ENCODE results near the gene PLGRKT. TPM values are rescaled to one million over a fixed set of nuclear protein-coding genes. Genes with fewer than 3 reads are reported as not detected.
"Not testable (repeated sequence)": the region's sequence is repeated elsewhere in the genome, so short reads cannot be mapped to it uniquely, and the experiment has no call there.

The PLGRKT gene
- total and polyA plus RNA-seq, 4 donors = 22.5 to 32.3 (median 29.7) TPM

DNA sequence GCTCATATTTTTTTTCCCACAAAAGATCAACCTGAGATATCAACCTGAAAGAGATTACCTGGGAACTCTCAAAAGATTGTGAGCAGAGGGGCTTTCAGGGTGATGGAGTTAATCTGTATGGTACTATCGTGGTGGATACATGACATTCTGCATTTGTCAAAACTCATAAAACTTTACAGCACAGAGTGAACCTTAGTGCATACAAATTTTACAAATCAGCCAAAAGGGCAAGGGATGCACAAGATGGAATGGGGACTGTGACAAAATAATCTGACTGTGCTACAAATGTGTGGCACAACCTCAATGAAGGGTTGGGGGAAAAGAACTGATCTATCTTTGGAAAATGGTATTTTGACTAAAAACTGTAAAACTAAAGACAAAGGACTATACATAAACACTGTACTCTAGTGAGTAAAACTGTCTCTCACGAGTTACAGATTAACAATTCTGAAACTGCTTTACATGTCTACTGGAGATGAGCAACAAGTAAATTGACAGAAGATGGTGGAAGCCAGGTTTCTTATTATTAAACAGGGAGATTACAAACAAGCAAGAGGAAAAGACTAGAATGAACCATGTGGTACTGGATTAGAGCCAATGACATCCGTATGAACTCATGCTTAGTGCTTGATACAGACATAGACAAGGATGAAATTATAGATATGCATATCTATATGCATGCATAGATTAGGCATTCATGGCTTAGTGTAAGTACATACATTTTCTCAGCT lies 73.3 kb downstream of the PLGRKT start:
- H3K27me3 ChIP-seq (ENCODE audit: control insufficient read depth, insufficient read depth, low read length) = no peaks in the 10 kb centered on the region
- no CpG with 5 or more reads among the region's 3 CpGs for WGBS (ENCODE audit: insufficient coverage)
- DNase-seq (ENCODE audit: low read depth in 4 of 6, low spot score in 6 of 6) = no peak
- no peaks in the 10 kb centered on the region for H3K36me3 ChIP-seq (ENCODE audit: control insufficient read depth, insufficient read depth, low read length)
- no peak overlapping the region for H3K4me3 ChIP-seq (ENCODE audit: low read depth, low read length)
- no peaks in the 10 kb centered on the region for H3K9me3 ChIP-seq (ENCODE audit: control insufficient read depth, insufficient read depth, low read length)
- H3K27ac ChIP-seq (ENCODE audit: low read depth, low read length) = no peak overlapping the region
- H3K4me1 ChIP-seq (ENCODE audit: control insufficient read depth, insufficient read depth, low read length) = no peaks in the 10 kb centered on the region

DNA sequence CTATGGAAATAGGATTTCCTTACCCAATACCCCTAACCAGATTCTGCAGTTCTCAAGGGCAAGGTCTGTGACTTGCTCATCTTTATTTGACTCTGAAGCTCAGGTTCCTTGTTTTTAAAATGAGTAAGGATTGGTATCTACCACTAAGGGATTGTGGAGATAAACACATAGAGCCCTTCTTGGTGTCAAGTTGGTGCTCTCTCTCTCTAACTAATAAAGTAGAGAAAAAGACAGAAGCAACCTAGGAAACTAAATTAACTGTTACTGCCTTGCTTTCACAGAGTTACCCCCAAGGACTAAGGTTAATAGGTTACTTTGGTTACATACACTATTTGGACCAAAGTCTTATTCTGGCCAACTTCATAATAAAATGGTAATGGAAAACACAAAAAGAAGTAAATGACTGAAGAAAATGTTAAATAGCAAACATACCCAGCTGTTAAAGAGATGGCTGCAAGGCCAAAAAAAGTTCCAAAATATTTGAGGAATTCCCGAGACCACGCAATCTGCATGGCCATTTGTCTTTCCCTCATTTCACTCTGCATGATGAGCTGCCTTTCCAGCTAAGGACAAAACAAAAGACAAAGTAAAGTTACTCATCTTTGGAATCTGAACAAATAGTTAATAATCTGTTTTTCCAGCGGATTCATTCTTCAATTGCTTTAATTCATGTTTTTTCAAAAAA lies 76.3 kb downstream of the PLGRKT start:
- no peaks in the 10 kb centered on the region for H3K27me3 ChIP-seq (ENCODE audit: control insufficient read depth, insufficient read depth, low read length)
- H3K9me3 ChIP-seq (ENCODE audit: control insufficient read depth, insufficient read depth, low read length) = no peaks in the 10 kb centered on the region
- no peaks in the 10 kb centered on the region for H3K4me1 ChIP-seq (ENCODE audit: control insufficient read depth, insufficient read depth, low read length)
- no peak overlapping the region for H3K27ac ChIP-seq (ENCODE audit: low read depth, low read length)
- WGBS (ENCODE audit: insufficient coverage) = 86% methylated on average over 3 of the region's 3 CpGs
- H3K36me3 ChIP-seq (ENCODE audit: control insufficient read depth, insufficient read depth, low read length) = peaks cover 2% of the 10 kb centered on the region
- DNase-seq (ENCODE audit: low read depth in 4 of 6, low spot score in 6 of 6) = no peak
- no peak overlapping the region for H3K4me3 ChIP-seq (ENCODE audit: low read depth, low read length)

DNA sequence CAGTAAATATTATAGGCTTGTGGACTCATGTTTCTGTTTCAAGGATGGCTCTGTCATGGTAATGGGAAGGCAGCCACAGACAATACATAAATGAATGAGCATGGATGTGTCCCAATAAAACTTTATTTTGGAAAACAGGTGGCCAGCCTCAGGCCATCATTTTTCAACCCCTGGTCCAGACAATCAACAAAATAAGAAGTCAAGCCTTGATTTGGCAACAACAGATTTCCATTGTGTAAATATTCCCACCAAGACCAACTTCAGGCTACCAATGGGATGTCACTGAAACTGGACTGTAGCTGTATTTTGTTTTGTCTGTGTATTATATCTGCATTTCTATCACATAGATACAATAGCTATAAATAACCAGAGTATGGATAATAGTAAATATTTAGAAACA lies 77.4 kb downstream of the PLGRKT start:
- Histone ChIP-seq H3K4me1 (ENCODE audit: control insufficient read depth, insufficient read depth, low read length) (no peaks in the 10 kb centered on the region), H3K27me3 (ENCODE audit: control insufficient read depth, insufficient read depth, low read length) (no peaks in the 10 kb centered on the region), H3K9me3 (ENCODE audit: control insufficient read depth, insufficient read depth, low read length) (no peaks in the 10 kb centered on the region), H3K36me3 (ENCODE audit: control insufficient read depth, insufficient read depth, low read length) (peaks cover 2% of the 10 kb centered on the region), H3K27ac (ENCODE audit: low read depth, low read length) (no peak overlapping the region), H3K4me3 (ENCODE audit: low read depth, low read length) (no peak overlapping the region)
- DNase-seq (ENCODE audit: low read depth in 4 of 6, low spot score in 6 of 6) = no peak

DNA sequence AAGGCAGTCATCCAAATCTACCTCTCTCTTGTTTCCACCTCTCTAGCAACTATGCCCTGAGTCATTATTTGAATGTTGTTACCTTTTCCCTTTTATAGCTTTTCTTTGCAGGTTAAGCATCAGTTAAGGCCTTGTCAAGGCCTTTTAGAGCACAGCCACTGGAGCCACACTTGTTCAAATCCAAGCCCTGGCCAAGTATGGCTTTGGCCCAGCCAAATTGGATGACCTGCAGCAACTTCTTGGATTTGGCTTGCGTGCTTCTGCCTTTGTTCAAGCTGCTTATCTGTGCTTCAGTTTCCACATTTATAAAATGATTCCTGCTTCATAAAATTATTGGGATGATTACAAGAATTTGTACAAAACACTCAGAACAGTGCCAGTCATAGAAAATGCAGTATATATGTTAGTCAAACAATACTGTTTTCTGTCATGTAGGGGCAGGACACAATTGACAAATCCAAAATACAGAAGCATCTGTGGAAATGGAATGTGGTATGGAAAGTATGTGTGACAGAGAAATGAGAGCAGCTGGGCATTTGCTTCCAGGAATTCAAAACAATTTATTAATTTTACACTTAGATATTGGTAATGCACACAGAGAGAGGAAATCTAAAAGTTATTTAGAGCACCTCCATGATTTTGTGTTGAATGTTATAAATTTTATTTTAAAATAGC lies 80.2 kb downstream of the PLGRKT start:
- H3K9me3 ChIP-seq (ENCODE audit: control insufficient read depth, insufficient read depth, low read length) = no peaks in the 10 kb centered on the region
- H3K36me3 ChIP-seq (ENCODE audit: control insufficient read depth, insufficient read depth, low read length) = peaks cover 2% of the 10 kb centered on the region
- no peak overlapping the region for H3K4me3 ChIP-seq (ENCODE audit: low read depth, low read length)
- H3K27ac ChIP-seq (ENCODE audit: low read depth, low read length) = no peak overlapping the region
- WGBS (ENCODE audit: insufficient coverage) = no CpG with 5 or more reads among the region's 1 CpG
- no peak for DNase-seq (ENCODE audit: low read depth in 4 of 6, low spot score in 6 of 6)
- no peaks in the 10 kb centered on the region for H3K27me3 ChIP-seq (ENCODE audit: control insufficient read depth, insufficient read depth, low read length)
- no peaks in the 10 kb centered on the region for H3K4me1 ChIP-seq (ENCODE audit: control insufficient read depth, insufficient read depth, low read length)

DNA sequence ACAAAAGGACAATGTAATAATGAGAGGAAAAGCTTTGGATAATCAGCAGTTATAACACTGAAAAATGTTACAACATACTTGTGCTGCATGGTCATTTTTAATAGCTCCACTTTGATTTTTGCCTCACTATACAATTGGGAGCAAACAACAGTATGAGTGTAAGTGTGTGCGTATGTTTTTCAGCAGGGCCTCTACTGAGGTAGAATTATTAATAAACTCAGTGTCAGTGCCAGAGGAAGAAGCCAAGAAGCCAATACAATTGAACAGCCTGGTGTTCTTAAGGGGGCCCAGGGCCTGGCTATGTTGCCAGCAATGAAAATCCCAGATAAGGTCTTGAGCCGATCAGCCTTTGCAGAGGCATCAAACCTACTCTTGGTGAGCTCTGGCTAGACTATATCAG lies 81.9 kb downstream of the PLGRKT start:
- no peak for DNase-seq (ENCODE audit: low read depth in 4 of 6, low spot score in 6 of 6)
- Histone ChIP-seq H3K4me1 (ENCODE audit: control insufficient read depth, insufficient read depth, low read length) (no peaks in the 10 kb centered on the region), H3K9me3 (ENCODE audit: control insufficient read depth, insufficient read depth, low read length) (no peaks in the 10 kb centered on the region), H3K4me3 (ENCODE audit: low read depth, low read length) (no peak overlapping the region), H3K27ac (ENCODE audit: low read depth, low read length) (no peak overlapping the region), H3K27me3 (ENCODE audit: control insufficient read depth, insufficient read depth, low read length) (no peaks in the 10 kb centered on the region), H3K36me3 (ENCODE audit: control insufficient read depth, insufficient read depth, low read length) (peaks cover 2% of the 10 kb centered on the region)
- 80% methylated on average over 1 of the region's 2 CpGs for WGBS (ENCODE audit: insufficient coverage)

DNA sequence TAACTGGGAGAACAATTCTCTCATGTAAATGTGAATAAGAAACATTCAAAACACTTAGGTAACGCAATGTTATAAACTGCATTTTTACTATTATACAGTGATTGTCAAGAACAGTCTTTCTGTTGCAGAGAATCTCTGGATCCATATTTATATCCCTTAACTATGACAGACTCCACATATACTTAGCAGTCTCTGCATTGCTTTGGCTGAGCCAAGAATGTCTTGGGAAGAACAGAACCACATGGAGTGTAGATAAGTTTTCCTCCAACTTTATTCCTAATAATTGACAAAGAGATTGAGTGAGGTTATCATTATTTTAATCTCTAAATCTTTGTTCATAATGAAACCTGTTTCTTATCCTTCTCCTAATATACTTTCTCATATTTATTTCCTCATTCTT lies 82.5 kb downstream of the PLGRKT start:
- Histone ChIP-seq H3K4me3 (ENCODE audit: low read depth, low read length) (no peak overlapping the region), H3K27ac (ENCODE audit: low read depth, low read length) (no peak overlapping the region), H3K9me3 (ENCODE audit: control insufficient read depth, insufficient read depth, low read length) (no peaks in the 10 kb centered on the region), H3K27me3 (ENCODE audit: control insufficient read depth, insufficient read depth, low read length) (no peaks in the 10 kb centered on the region), H3K36me3 (ENCODE audit: control insufficient read depth, insufficient read depth, low read length) (peaks cover 2% of the 10 kb centered on the region), H3K4me1 (ENCODE audit: control insufficient read depth, insufficient read depth, low read length) (no peaks in the 10 kb centered on the region)
- no CpG with 5 or more reads among the region's 1 CpG for WGBS (ENCODE audit: insufficient coverage)
- DNase-seq (ENCODE audit: low read depth in 4 of 6, low spot score in 6 of 6) = no peak

DNA sequence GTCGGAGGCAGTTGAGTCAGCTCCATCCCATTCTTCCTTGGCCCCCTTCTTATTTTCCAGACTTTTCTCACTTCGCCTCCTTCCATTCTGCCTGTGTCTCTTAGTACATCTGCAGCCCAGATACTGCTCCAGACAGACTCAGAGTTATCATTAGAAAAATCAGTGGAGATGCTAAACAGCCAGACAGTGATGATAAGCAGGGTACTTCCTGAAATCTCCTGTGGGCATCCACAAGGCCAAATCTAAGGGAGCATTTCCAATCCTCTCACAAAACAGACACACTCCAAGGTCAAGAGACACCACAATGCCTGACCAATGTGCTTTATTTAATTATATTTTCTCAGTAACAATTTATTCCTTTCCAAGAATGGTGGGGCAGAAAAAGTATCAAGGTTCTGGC lies 83.5 kb downstream of the PLGRKT start:
- H3K4me1 ChIP-seq (ENCODE audit: control insufficient read depth, insufficient read depth, low read length) = no peaks in the 10 kb centered on the region
- peaks cover 2% of the 10 kb centered on the region for H3K36me3 ChIP-seq (ENCODE audit: control insufficient read depth, insufficient read depth, low read length)
- no peak for DNase-seq (ENCODE audit: low read depth in 4 of 6, low spot score in 6 of 6)
- H3K27me3 ChIP-seq (ENCODE audit: control insufficient read depth, insufficient read depth, low read length) = no peaks in the 10 kb centered on the region
- WGBS (ENCODE audit: insufficient coverage) = 80% methylated on average over 1 of the region's 2 CpGs
- no peaks in the 10 kb centered on the region for H3K9me3 ChIP-seq (ENCODE audit: control insufficient read depth, insufficient read depth, low read length)
- no peak overlapping the region for H3K4me3 ChIP-seq (ENCODE audit: low read depth, low read length)
- H3K27ac ChIP-seq (ENCODE audit: low read depth, low read length) = no peak overlapping the region

DNA sequence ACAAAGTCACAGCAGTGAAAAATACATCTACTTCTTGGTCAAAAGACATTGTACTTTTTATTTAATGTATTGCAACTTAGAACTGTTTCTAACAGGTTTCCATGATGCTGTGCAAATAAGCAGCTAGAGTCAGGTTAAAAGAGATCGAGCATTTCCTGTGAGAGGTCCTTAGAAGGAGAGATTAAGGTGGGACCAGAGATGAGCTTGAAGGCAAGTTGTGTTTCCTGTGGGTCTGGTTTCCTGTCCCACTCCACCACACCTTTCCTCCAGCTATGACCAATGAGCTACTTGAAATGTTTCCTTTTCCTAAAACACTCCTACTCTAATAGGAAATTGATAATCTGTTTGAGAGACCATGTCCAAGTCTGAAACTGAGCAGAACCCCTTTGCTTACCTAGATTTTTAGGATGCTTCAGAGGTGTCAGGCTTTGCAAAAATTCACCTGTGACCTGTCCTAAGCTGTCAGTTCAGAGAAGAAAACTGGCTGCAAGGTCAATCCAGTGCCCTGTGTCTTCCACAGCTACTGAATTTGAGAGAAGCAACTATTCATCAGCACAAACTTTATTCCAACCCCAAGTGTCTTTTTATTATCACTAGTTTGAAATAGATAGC lies 85.0 kb downstream of the PLGRKT start:
- H3K36me3 ChIP-seq (ENCODE audit: control insufficient read depth, insufficient read depth, low read length) = peaks cover 2% of the 10 kb centered on the region
- no peaks in the 10 kb centered on the region for H3K4me1 ChIP-seq (ENCODE audit: control insufficient read depth, insufficient read depth, low read length)
- H3K4me3 ChIP-seq (ENCODE audit: low read depth, low read length) = no peak overlapping the region
- H3K9me3 ChIP-seq (ENCODE audit: control insufficient read depth, insufficient read depth, low read length) = no peaks in the 10 kb centered on the region
- no peak for DNase-seq (ENCODE audit: low read depth in 4 of 6, low spot score in 6 of 6)
- no peak overlapping the region for H3K27ac ChIP-seq (ENCODE audit: low read depth, low read length)
- H3K27me3 ChIP-seq (ENCODE audit: control insufficient read depth, insufficient read depth, low read length) = no peaks in the 10 kb centered on the region
- WGBS (ENCODE audit: insufficient coverage) = no CpG with 5 or more reads among the region's 1 CpG

DNA sequence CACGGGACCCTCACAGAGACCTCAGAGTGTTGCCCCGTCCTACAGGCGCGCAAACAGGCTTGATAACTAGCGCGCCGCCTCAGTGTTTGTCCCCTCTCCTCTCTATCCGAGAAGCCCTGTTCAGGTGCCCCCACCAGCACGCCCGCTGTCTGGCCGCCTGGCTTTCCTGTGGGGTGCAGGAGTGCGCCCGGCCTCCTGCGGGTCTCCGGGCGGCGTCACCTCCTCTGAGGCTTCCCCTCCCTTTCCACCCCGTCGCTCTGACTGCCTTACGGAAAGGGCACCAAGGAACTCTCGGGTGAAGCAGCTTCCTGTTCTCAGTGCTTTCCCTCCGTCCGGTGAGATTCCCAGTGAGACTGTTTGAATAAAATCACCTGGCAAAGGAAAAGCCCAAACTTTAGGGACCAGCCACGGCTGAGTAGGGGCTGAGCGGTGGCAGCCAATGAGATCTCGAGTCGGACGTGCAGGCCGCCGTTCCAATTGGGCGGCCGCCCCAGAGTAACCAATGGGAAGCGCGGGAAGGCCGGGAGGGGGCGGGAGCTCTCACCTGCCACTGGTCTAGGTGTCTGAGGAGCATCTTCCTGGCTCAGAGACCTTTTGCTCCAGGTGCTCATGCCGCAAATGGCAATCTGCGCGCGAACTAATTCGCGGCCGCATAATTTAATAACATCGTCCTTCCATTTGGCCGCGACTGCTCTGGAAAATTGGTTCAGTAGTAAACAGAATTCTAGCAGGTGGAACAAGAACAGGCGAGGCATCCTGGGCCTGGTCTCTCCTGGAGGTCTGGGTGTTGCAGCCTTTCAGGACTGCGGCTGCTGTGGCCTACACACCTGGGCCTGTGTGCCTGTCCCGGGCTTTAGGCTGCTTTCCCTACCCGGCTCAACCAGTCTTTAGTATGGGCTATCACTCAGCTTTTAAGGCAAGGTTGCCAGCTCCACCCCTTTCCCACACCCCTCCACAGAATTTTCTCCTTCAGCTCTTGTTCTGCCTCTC lies 98.4 kb downstream of the PLGRKT start, which contains the start of gene RLN1:
TSS of gene RLN1 (minus strand) at position 885 of the 990 bp plus-strand sequence. CDS start at position 755, 130 bp downstream.
- H3K36me3 ChIP-seq (ENCODE audit: control insufficient read depth, insufficient read depth, low read length); H3K9me3 ChIP-seq (ENCODE audit: control insufficient read depth, insufficient read depth, low read length); H3K27me3 ChIP-seq (ENCODE audit: control insufficient read depth, insufficient read depth, low read length); H3K4me1 ChIP-seq (ENCODE audit: control insufficient read depth, insufficient read depth, low read length); H3K27ac ChIP-seq (ENCODE audit: low read depth, low read length): not testable (repeated sequence)
- H3K4me3 ChIP-seq (ENCODE audit: low read depth, low read length) = peak within 1 kb of the TSS; percentile 21
- 19% methylated on average over 10 of the region's 50 CpGs for WGBS (ENCODE audit: insufficient coverage)
- peak in 4 of 6 donors; percentile 2 to 43 (median 18) for DNase-seq (ENCODE audit: low read depth in 4 of 6, low spot score in 6 of 6)
